ENCODE measurements around the gene NATD1.

NATD1 gene

DNA sequence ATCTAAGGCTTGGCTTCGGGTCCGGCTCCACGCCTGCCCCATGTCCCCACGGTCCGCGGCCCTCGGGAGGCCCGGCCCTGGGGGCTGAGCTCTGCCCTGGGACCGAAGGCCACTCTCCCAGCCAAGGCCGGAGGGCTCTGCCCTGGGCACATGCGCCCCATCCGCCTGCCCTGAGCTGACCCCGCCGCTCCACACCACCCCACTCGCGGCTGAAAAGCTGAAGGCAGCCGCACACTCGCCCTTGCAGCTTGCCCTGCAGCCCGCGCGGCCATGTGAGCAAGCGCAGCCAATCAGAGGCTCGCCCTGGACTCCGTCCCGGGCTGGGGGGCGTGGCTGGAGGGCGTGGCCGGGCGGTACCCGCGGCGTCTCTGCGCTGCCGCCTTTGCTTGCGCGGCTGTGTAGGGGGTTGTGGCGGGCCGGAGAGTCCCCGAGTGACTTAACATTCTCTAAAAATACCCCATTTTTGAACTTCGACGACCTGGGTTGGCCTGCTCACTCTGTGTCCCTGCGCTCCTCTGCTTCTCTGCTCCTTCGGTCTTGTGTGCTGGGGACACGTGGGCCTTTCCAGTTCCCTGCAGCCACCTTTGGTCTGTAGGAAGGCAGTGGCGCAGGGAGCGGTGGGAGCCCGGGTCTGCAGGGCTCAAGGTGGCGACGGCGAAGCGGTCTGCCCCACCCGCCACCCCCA is 22.5 kb upstream of the NATD1 start:
- DNase-seq (ENCODE audit: low read depth) = peak; percentile 56

GRCh38 chr17:21275047-21275578 is 21.9 kb upstream of the NATD1 start:
- no peak for DNase-seq (ENCODE audit: low read depth)

DNA sequence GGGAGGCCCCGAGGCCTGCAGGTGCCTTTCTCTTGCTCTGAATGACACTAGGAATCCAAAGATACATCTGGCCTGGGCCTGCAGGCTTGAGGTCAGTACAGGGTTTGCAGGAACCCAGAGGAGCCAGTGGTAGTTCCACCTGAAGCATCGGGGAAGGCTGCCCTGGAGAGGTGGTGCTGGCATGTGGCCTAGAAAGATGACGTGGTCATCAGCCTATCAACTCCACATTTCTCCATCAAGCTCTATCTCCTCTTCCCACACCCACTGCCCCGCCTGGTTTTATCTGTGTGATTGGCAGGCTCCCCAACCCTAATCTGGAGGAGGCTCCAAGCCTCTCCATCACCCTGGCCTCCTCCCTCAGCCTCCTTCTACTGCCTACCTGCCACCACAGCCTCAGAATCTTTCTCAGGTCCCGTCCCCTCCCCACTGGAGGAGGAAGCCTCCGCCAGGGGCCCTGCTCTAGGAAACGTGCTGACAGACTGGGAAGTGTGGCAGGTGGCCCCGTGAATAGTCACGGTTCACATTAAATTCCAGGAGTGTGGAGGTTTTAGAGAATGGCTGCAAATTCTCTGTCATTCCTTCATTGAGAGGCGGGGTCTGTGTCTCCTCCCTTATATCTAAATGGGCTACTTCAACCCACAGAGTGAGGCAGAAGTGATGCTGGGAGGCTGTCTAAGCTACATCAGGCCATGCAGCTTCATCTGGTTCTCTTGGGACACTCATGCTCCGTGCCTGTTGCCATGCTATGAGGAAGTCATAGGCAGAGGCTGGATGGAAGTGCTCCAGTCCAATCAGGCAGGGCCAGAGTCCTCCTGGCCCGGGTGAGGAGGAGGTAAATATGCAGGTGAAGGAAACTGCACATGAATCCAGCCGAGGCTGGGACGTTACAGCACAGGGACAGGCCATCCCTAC is 19.9 kb upstream of the NATD1 start:
- DNase-seq (ENCODE audit: low read depth) = peak; percentile 38

- DNase-seq (ENCODE audit: low read depth) = no peak
These were observed 19.0 kb upstream of the NATD1 start for GRCh38 chr17:21272250-21272649.

- DNase-seq (ENCODE audit: low read depth) = no peak
These were observed 18.4 kb upstream of the NATD1 start for GRCh38 chr17:21271454-21272183.

DNA sequence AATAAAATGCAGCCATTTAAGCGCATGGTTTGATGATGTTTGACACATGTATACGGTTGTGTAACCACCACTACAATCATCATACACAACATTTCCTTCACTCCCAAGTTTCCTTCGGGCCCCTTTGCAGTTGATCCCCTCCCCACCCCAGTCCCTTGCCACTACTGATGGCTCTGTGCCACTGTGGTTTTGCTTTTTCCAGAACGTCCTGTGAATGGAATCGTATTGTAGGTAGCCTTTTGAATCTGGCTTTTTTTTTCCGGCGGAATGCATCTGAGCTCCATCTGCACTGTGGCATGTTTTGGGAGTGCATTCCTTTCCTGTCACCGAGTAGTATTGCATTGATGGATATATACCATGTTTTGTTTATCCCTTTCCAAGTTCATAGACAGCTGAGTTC is 16.2 kb upstream of the NATD1 start:
- DNase-seq (ENCODE audit: low read depth) = no peak

DNA sequence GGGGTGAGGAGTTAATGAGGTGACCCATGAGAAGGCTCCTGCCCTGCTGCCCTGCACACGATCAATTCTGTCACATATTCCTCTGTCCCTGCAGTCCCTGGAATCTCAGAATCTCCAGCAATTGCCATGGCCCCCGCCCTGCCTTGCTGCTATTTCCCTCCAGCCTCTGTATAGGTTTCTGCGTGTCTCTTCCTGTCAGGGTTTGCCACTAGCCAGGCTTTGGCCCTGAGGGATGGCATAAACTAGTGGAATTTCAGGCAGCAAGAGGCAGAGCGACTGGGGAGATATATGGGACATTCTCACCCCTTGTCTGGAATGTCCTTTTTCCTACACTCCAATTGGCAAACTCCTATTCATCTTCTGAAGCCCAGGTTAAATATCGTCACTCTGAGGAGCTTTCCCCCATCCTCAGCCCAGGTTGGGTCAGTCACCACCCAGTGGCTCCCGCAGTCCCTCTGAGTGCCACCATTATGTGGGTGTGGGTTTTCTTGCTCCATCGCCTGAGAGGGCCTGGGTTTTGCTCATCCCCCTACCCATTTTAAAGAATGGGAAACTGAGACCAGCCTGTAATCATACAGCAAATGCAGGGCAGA is 15.5 kb upstream of the NATD1 start:
- DNase-seq (ENCODE audit: low read depth) = no peak

- DNase-seq (ENCODE audit: low read depth) = peak; percentile 95
These were observed 10.2 kb upstream of the NATD1 start for GRCh38 chr17:21263376-21263775.

- no peak for DNase-seq (ENCODE audit: low read depth)
These were observed 9.2 kb upstream of the NATD1 start for GRCh38 chr17:21262259-21262993.

- DNase-seq (ENCODE audit: low read depth) = no peak
These were observed 5.4 kb upstream of the NATD1 start for GRCh38 chr17:21258593-21258992.

DNA sequence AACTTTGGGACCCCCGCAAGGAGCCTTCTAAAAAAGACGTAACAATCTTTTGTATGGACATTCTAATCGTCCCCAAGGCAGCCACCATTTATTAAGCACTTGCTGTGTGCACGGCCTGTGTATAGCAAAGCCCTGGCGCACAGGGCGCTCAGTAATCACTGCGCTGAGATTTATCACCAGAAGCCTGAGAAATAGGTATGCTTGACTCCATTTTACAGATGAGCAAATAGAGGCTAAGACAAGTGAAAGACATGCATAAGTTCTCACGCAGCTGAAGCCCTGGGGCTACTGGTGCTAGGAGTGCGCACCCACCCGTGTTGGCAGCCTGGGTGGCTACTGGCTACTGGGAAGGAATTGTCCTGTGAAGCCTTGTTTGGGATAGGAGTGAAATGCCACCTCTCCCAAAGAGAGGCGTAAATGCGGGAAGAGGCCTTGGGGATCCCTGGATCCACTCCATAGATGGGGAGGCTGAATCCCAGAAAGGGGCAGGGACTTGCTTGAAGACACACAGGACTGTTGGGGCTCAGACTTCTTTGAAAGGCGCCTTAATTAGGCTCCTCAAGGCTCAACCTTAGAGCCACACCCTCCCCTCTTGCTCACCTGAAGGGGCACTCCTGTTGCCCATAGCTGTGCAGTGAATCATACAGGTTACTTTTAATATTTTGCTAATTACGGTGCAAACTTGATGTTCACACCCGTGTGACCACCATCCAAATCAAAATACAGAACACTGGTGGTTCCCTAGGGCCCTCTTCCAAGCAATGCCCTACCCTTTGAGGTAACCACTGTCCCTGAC is 634 bp upstream of the NATD1 start:
- DNase-seq (ENCODE audit: low read depth) = no peak

DNA sequence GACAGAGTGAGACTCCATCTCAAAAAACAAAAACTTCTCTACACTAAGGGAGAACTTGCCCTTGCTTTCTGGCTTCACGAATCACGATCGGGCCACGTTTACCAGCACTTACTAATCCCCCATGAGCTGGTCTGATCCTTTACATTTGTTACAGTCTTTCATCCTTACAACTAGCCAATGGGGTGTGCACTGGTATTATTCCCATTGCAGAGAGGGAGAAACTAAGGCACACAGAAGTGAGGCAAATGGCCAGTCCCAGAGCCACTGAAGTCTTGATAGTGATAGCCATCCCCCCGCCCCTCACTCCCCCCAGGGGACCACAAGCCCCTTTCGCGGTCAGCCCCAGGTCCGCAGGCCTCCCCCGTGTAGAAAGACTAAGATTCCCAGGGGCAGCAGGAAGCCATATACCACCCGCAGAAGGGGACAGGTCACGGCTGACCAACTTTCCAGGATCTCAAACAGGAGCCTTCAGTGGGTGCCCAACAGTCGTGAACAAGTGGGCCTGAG is 868 bp downstream of the NATD1 start:
- no peak for DNase-seq (ENCODE audit: low read depth)

GRCh38 chr17:21251337-21252010 is 1.7 kb downstream of the NATD1 start:
- DNase-seq (ENCODE audit: low read depth) = no peak

DNA sequence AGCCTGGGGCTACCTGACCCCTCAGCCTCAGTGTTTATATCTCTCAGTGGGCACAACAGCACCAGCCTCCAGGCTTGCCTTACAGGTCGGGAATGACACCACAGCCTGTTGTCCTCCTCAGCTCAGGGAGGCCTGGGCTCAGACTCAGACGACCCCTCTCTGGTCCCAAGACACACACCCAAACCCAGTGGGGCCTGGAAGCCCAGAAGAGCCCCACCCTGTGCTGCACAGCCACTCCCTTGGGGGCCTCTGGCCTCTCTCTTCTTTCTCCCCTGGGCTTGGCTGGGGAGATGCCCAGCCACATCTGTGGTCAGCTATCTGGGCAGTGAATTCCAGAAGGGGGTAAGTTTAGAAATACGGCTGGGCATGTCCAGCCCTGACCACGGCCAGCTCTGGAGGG is 2.4 kb downstream of the NATD1 start:
- no peak for DNase-seq (ENCODE audit: low read depth)

GRCh38 chr17:21249920-21250703 is 3.1 kb downstream of the NATD1 start:
- no peak for DNase-seq (ENCODE audit: low read depth)

GRCh38 chr17:21249086-21249795 is 4.0 kb downstream of the NATD1 start:
- no peak for DNase-seq (ENCODE audit: low read depth)

GRCh38 chr17:21248500-21248899 is 4.7 kb downstream of the NATD1 start:
- no peak for DNase-seq (ENCODE audit: low read depth)

- DNase-seq (ENCODE audit: low read depth) = no peak
These were observed 5.5 kb downstream of the NATD1 start for GRCh38 chr17:21247552-21248258.

All from amniotic epithelial cell (primary cell).